ENCODE data around the gene LASP1.
"Not testable (repeated sequence)": the region's sequence is repeated elsewhere in the genome, so short reads cannot be mapped to it uniquely, and the experiment has no call there.

LASP1 gene

GRCh38 chr17:38907930-38908675, 38.2 kb downstream of the LASP1 start:
- DNase-seq (ENCODE audit: low read depth) = no peak

DNA sequence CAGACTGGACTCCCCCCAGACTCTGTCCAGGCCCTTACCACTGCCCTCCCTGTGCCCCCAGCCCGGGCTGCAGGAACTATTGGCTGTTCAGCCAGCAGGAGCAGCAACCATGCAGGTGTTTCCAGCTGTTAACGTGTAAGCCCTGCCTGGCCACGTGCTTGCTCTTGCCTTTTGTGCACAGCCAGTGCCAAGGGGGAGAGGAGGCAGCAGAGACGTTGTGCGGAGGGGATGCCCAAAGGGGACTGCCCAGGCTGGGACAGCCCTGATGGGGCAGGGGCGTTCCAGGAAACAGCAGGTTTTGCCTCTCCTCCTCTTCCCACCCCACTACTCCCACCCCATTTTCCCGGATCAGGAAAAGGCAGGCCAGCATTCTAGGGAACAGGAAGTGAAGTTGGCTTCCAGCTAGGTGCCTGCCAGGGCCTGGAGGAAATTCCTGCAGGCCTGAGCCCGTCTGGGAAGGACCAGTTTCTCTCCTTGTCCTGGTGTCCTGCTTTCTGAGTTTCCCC, 38.9 kb downstream of the LASP1 start:
- DNase-seq (ENCODE audit: low read depth) = no peak

- no peak for DNase-seq (ENCODE audit: low read depth)
These were observed 40.5 kb downstream of the LASP1 start for GRCh38 chr17:38910325-38910724.

- no peak for DNase-seq (ENCODE audit: low read depth)
These were observed 41.3 kb downstream of the LASP1 start for GRCh38 chr17:38911081-38911730.

DNA sequence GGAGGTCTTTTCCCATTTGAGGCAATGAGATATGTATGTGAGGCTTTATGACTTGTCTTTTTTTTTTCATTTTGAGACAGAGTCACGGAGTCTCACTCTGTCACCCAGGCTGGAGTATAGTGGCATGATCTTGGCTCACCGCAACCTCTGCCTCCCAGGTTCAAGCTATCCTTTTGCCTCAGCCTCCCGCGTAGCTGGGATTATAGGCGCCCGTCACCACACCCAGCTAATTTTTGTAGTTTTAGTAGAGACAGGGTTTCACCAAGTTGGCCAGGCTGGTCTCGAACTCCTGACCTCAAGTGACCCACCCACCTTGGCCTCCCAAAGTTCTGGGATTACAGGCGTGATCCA, 41.8 kb downstream of the LASP1 start:
- DNase-seq (ENCODE audit: low read depth) = not testable (repeated sequence)

- DNase-seq (ENCODE audit: low read depth) = no peak
These were observed 42.5 kb downstream of the LASP1 start for GRCh38 chr17:38912221-38912813.

- no peak for DNase-seq (ENCODE audit: low read depth)
These were observed 45.1 kb downstream of the LASP1 start for GRCh38 chr17:38914741-38915638.

GRCh38 chr17:38915639-38915995, 45.8 kb downstream of the LASP1 start:
- no peak for DNase-seq (ENCODE audit: low read depth)

DNA sequence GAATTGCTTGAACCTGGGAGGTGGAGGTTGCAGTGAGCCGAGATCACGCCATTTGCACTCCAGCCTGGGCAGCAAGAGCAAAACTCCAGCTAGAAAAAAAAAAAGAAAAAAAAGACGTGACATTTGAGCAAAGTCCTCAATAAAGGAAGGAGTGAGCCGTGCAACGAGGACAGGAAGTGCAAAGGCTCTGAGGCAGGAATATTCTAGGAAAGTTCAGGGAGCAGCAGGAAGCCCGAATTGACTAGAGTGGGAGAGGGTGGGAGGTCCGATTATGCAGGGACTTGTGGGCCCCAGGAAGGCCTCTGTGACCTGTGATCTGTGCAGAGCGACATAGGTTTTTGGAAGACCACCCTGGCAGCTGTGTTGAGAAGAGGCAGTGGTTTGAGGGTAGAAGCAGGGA, 46.9 kb downstream of the LASP1 start:
- no peak for DNase-seq (ENCODE audit: low read depth)

DNA sequence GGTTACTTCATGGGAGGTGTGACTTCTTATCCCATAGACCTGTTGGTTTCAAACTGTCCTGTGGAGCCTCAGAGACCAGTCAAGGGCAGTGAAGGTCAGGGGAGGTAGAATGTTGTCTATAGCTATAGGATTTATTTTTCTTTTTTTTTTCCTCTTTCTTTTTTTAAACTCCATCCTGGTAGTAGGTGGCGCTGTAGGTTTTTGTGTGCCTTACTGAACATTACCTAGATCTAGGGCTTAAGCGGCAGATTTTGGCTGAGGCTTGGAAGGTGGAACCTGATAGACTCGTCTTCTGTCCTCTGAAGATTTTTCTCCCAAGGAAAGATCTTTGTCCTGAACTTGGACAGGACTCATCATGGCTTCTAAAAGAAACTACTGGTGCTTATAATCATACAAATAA, 47.4 kb downstream of the LASP1 start:
- DNase-seq (ENCODE audit: low read depth) = no peak

DNA sequence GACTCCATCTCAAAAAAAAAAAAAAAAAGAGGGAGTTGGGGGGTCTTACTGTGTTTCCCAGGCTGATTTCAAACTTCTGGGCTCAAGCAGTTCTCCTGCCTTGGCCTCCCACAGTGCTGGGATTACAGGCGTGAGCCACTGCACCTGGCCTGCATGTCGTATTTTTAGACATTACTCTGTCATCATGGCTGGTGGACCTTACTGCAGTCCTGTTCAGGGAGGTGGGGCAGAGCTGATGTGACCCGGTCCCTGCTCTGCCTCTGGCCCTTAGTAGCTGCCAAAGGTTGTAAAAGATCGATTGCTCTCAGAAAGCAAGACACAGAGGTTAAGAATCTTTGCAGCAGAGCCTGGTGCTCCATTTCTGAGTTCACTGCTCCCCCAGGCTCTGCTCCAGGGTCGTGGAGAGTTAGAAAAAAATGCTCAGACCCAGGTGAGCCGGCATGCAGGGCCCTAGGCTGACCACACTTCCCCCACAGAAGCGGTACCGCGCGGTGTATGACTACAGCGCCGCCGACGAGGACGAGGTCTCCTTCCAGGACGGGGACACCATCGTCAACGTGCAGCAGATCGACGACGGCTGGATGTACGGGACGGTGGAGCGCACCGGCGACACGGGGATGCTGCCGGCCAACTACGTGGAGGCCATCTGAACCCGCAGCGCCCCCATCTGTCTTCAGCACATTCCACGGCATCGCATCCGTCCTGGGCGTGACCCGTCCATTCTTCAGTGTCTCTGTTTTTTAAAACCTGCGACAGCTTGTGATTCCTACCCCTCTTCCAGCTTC, 48.5 kb downstream of the LASP1 start:
- DNase-seq (ENCODE audit: low read depth) = no peak

DNA sequence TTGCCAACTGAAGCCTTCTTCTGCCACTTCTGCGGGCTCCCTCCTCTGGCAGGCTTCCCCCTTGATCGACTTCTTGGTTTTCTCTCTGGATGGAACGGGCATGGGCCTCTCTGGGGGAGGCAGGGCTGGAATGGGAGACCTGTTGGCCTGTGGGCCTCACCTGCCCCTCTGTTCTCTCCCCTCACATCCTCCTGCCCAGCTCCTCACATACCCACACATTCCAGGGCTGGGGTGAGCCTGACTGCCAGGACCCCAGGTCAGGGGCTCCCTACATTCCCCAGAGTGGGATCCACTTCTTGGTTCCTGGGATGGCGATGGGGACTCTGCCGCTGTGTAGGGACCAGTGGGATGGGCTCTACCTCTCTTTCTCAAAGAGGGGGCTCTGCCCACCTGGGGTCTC, 49.1 kb downstream of the LASP1 start:
- no peak for DNase-seq (ENCODE audit: low read depth)

- no peak for DNase-seq (ENCODE audit: low read depth)
These were observed 49.6 kb downstream of the LASP1 start for GRCh38 chr17:38919316-38920078.

- DNase-seq (ENCODE audit: low read depth) = no peak
These were observed 50.8 kb downstream of the LASP1 start for GRCh38 chr17:38920374-38921291.

DNA sequence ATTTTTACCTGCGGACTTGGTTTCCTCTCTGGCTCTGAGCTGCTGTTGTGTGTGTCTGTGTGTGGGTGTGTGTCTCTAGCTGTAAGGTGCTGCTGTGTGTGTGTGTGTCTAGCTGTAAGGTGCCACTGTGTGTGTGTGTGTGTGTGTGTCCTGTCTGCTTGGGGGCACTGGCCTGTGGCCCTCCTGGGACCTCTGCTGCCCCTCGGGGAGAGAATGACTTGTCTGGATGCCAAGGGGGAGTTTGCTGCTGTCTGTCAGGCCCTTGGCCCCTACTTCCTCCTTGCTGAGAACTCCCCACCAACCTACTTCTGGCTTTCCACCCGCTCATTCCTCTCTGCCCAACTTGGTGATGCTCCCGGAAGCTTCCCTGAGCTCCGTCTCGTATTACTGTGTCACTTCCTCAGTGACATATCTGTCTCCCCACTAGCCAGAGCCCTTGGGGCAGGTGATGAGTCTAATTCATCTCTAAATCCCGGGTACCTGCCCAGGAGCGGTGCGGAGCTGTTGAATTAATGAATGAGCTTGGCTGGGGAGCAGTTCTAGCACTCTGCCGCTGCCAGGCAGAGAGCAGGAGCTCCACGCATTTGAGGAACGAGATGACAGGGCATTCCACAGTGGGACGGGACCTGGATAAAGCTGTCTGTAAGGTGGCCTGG, 52.0 kb downstream of the LASP1 start:
- no peak for DNase-seq (ENCODE audit: low read depth)

GRCh38 chr17:38922538-38923297, 52.9 kb downstream of the LASP1 start:
- DNase-seq (ENCODE audit: low read depth) = peak; percentile 79

DNA sequence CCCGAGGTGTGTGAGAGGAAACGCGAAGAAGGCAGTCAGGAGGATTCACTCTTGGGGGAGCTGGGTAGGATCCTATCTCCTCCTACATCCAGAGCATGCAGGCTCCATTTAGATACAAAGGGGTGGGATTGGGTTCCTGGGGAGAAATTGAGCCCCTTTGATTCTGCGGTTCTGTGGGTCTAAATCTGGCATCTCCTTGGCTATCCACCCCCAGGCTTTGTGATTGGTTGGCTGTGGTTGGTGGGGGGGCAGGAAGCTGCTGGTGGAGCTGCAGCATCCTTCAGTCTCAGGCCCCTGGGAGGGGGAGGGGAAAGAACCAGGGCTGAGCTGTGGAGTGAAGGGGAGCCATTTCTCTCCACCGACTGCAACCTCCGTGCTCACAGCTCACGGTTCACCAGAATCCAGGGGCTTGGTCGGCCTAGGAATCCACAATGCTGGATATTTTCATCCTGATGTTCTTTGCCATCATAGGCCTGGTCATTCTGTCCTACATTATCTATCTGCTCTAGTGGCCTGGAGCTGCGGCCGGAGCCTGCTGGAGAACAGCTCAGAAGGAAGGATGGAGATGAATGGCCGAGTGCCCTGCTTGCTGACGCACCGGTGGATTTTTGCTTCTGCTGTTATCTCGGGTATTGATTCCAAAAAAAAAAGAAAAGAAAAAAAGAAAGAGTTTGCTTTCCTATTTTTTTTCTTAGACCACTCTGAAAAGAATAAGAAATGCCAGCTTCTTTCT, 55.6 kb downstream of the LASP1 start, which contains the start of gene LASP1NB:
LASP1NB (plus strand) TSS at position 352 of the 733 bp plus-strand sequence.
- no peak for DNase-seq (ENCODE audit: low read depth)
